OCI-LY7 (cell line): ENCODE data around the gene CS.

ENCODE experiments used
- CTCF ChIP-seq: fragments of 200-600 bp; sonication (generic); conservative IDR thresholded peaks from 2 replicates; pipeline ENCODE4 v1.5.1; 2014; ENCODE audit warnings: mild to moderate bottlenecking, antibody characterized with exemption, low read length, moderate library complexity, mixed read lengths
- EZH2phosphoT487 ChIP-seq: fragments of 200-600 bp; sonication (generic); IDR thresholded peaks from 2 replicates; pipeline ENCODE4 v1.6.1; 2018; ENCODE audit warnings: low read depth, borderline replicate concordance, mild to moderate bottlenecking, mixed run types, antibody characterized with exemption, low read length, moderate library complexity, mixed read lengths

DNA sequence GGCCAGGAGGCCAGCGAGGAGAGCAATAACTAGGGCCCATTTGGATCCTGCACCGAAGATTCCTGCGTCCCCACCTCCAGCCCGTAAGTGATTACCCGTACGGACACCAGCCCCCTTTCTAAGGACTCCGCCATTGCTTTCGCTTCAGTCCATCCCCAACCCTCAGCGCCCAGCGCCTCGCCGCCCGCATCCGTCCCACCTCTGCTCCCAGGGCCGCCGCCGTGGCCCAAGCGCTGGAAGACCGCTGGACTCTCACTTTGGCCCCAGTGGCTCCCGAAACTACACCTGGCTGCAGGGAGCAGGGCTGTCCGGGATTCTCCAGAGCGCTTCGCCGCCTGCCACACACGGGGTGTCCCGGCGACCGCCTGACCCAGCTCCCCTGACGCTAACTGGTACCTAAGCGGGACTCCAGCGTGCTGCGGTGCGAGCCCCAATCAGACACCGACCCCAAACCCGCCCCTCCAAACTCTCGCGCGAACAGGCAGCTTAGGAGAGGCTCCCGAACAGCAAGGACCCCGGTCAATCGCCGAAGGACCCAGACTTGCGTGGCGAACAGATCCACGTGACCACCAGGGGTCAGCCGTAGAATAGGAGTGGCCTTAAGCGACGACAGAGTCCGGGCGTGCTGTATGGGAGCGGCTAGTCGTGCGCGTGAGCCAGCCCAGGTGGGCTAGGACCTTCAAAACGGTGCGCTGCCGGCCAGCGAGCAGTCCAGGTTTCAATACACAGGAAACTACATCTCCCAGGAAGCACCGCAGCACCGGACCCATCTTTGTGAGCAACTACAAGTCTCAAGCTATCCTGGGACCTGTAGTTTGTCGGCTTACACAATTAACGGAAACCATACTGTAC is 15.7 kb upstream of the CS start, which contains the start of gene CNPY2:
- TF ChIP-seq CTCF: peak; percentile 48; the same call in 1 of the 2 replicates
- no peak for TF ChIP-seq EZH2phosphoT487
